ENCODE results near the gene PIGN. TPM values are rescaled to one million over a fixed set of nuclear protein-coding genes. Genes with fewer than 3 reads are reported as not detected.

PIGN gene
- total RNA-seq, 2 experiments from 2014 or later = 24.9 to 28.1 TPM

DNA sequence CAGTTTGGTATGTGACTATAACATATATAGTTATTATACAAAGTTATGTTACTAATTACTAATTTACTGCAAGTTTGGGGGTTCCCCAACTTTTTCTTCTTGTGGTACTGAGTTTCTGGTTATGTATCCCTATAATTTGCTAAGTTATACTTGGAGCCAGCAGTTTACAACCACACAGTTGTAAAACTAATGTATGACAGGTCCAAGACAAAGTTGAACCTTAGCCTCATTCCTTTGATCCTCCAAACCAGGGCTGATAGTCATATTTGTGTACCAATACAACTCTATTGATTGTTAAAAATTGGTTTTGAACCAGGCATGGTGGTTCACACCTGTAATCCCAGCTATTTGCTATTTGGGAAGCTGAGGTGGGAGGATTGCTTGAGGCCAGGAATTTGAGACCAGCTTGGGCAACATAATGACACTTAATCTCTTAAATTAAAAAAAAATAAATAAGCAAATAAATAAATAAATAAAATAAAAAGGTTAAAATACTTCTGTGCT, 24.5 kb upstream of the PIGN start:
- POLR2A ChIA-PET = no interaction called here

GRCh38 chr18:62210138-62210537, 23.3 kb upstream of the PIGN start:
- H3K27me3 Mint-ChIP-seq = no peaks in the 10 kb centered on the region
- ATAC-seq (no peak), DNase-seq (no peak)
- H3K27ac Mint-ChIP-seq = no peak overlapping the region
- ChIA-PET CTCF (no interaction called here), POLR2A (no interaction called here)
- H3K36me3 Mint-ChIP-seq (ENCODE audit: low read depth) = peaks cover 22% of the 10 kb centered on the region
- no peak for TF ChIP-seq CTCF (IDR thresholded peaks at IDR 0.05)
- H3K4me1 Mint-ChIP-seq (ENCODE audit: low read depth) = peaks cover 31% of the 10 kb centered on the region
- H3K4me3 Mint-ChIP-seq = no peak overlapping the region
- no peaks in the 10 kb centered on the region for H3K9me3 Mint-ChIP-seq
- intact Hi-C loops (cut with micrococcal nuclease) = no loop called here

More for the DNA sequence above, 24.5 kb upstream of the PIGN start:
- no peak for TF ChIP-seq CTCF (IDR thresholded peaks at IDR 0.05)
- Mint-ChIP-seq H3K27ac (no peak overlapping the region), H3K9me3 (no peaks in the 10 kb centered on the region), H3K36me3 (ENCODE audit: low read depth) (peaks cover 22% of the 10 kb centered on the region), H3K4me1 (ENCODE audit: low read depth) (peaks cover 31% of the 10 kb centered on the region), H3K27me3 (no peaks in the 10 kb centered on the region), H3K4me3 (no peak overlapping the region)
- intact Hi-C loops (cut with micrococcal nuclease) = no loop called here
- no peak for ATAC-seq
- CTCF ChIA-PET = no interaction called here
- no peak for DNase-seq

DNA sequence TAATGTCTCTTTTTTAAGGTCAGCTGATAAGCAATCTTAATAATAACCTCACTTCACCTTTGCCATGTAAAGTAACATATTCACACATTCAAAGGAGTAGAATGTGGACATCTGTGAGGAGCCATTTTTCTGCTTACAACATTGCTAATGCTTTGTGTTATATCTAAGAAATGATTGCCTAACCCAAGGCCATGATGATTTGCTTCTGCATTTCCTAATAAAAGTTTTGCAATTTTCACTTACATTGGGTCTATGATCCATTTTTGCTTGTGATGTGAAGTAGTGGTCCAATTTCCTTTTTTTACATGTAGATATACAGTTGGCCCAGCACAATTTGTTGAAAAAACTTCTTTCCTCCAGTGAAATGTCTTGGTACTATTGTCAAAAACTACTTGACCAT, 22.2 kb upstream of the PIGN start:
- ATAC-seq (no peak), DNase-seq (no peak)
- Mint-ChIP-seq H3K36me3 (ENCODE audit: low read depth) (peaks cover 22% of the 10 kb centered on the region), H3K27ac (no peak overlapping the region), H3K4me1 (ENCODE audit: low read depth) (peaks cover 36% of the 10 kb centered on the region), H3K27me3 (no peaks in the 10 kb centered on the region), H3K4me3 (no peak overlapping the region), H3K9me3 (no peaks in the 10 kb centered on the region)
- ChIA-PET CTCF (no interaction called here), POLR2A (no interaction called here)
- no peak for TF ChIP-seq CTCF (IDR thresholded peaks at IDR 0.05)
- intact Hi-C loops (cut with micrococcal nuclease) = no loop called here

DNA sequence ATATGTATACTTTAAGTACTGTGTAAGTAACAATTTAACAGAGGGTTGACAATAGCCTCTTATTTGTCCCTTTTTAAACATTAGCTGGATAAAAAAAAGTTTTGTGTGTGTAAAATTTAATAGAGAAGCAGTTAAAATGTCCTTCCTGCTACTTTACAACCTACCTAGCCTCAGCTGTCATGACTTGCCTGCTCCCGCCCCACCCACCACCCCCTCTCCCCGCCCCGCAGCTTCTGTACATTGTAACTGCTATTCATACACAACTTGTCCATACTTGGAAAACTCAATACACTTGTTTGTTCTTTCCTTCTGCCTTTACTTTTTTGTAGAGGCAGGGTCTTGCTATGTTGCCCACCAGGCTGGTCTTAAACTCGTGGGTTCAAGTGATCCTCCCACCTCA, 19.7 kb upstream of the PIGN start:
- ChIA-PET CTCF (no interaction called here), POLR2A (no interaction called here)
- no peak for TF ChIP-seq CTCF (IDR thresholded peaks at IDR 0.05)
- Mint-ChIP-seq H3K27ac (no peak overlapping the region), H3K36me3 (ENCODE audit: low read depth) (peaks cover 12% of the 10 kb centered on the region), H3K4me3 (no peak overlapping the region), H3K9me3 (no peaks in the 10 kb centered on the region), H3K4me1 (ENCODE audit: low read depth) (peaks cover 38% of the 10 kb centered on the region), H3K27me3 (no peaks in the 10 kb centered on the region)
- DNase-seq (no peak), ATAC-seq (no peak)
- intact Hi-C loops (cut with micrococcal nuclease) = no loop called here

GRCh38 chr18:62205824-62206223, 19.0 kb upstream of the PIGN start:
- POLR2A ChIA-PET = no interaction called here
- intact Hi-C loops (cut with micrococcal nuclease) = no loop called here
- CTCF ChIA-PET = no interaction called here
- Mint-ChIP-seq H3K4me3 (no peak overlapping the region), H3K27ac (no peak overlapping the region), H3K36me3 (ENCODE audit: low read depth) (peaks cover 12% of the 10 kb centered on the region), H3K9me3 (no peaks in the 10 kb centered on the region), H3K4me1 (ENCODE audit: low read depth) (peaks cover 38% of the 10 kb centered on the region), H3K27me3 (no peaks in the 10 kb centered on the region)
- DNase-seq (no peak), ATAC-seq (no peak)
- no peak for TF ChIP-seq CTCF (IDR thresholded peaks at IDR 0.05)

All from activated CD8-positive, alpha-beta T cell treated with anti-CD3 and anti-CD28 coated beads for 36 hours (primary cell).